CD4-positive, alpha-beta memory T cell (primary cell): ENCODE data around the gene GRIP2. TPM values are rescaled to one million over a fixed set of nuclear protein-coding genes. Genes with fewer than 3 reads are reported as not detected.

Source experiments
- CTCF ChIA-PET: fragments of 350-600 bp; sonication (Branson Sonifier 250); formaldehyde crosslinking; loops from one replicate; lab custom pipeline; 2021; ENCODE audit warnings: inconsistent platforms; ENCODE audit not compliant: partially characterized antibody; lab: Charles Lee
- POLR2A ChIA-PET: fragments of 350-600 bp; sonication (Branson Sonifier 250); formaldehyde crosslinking; loops from one replicate; lab custom pipeline; 2021; ENCODE audit not compliant: partially characterized antibody; lab: Charles Lee
- DNase-seq, 5 donors: peaks; one replicate each; pipeline versions ENCODE4 v3.0.0 to v3.0.0-alpha.2; 2020 to 2022; ENCODE audit warnings: mixed read lengths in 1 of 5
- H3K27ac ChIP-seq: one replicate; pipeline ENCODE4 v1.7.0; 2013; ENCODE audit warnings: low read depth, low read length
- H3K27me3 ChIP-seq: 2 replicates; pipeline ENCODE4 v1.7.0; 2013; ENCODE audit warnings: mild to moderate bottlenecking, low read length, moderate library complexity; ENCODE audit not compliant: insufficient read depth
- H3K36me3 ChIP-seq: 2 replicates; pipeline ENCODE4 v1.7.0; 2013; ENCODE audit warnings: mild to moderate bottlenecking, low read length, moderate library complexity; ENCODE audit not compliant: insufficient read depth
- H3K4me1 ChIP-seq: 2 replicates; pipeline ENCODE4 v1.7.0; 2013; ENCODE audit warnings: mild to moderate bottlenecking, low read length, moderate library complexity; ENCODE audit not compliant: insufficient read depth
- H3K4me3 ChIP-seq, 2 donors: one replicate each; pipeline ENCODE4 v1.7.0; 2013; ENCODE audit warnings: low read length in 2 of 2, mild to moderate bottlenecking in 1 of 2
- H3K9me3 ChIP-seq, 2 donors: one replicate each; pipeline ENCODE4 v1.7.0; 2013; ENCODE audit warnings: low read length in 2 of 2, control low read depth in 1 of 2; ENCODE audit not compliant: control insufficient read depth in 1 of 2
- H3K27ac Mint-ChIP-seq, 7 donors: one replicate each; pipeline ENCODE4 v1.8.0; 2020 to 2021; ENCODE audit warnings: mixed read lengths in 7 of 7, mild to moderate bottlenecking in 6 of 7, inconsistent platforms in 3 of 7, moderate library complexity in 3 of 7
- H3K27me3 Mint-ChIP-seq, 2 donors: one replicate each; pipeline ENCODE4 v1.8.0; 2020 to 2021; ENCODE audit warnings: mixed read lengths in 2 of 2
- H3K36me3 Mint-ChIP-seq, 2 donors: one replicate each; pipeline ENCODE4 v1.8.0; 2020 to 2021; ENCODE audit warnings: mixed read lengths in 2 of 2, inconsistent platforms in 1 of 2, mild to moderate bottlenecking in 1 of 2
- H3K4me1 Mint-ChIP-seq, 4 donors: one replicate each; pipeline ENCODE4 v1.8.0; 2020 to 2021; ENCODE audit warnings: mixed read lengths in 4 of 4, mild to moderate bottlenecking in 1 of 4
- H3K4me3 Mint-ChIP-seq, 8 donors: one replicate each; pipeline ENCODE4 v1.8.0; 2020 to 2021; ENCODE audit warnings: mixed read lengths in 8 of 8, mild to moderate bottlenecking in 7 of 8, moderate library complexity in 6 of 8, inconsistent platforms in 3 of 8
- H3K9me3 Mint-ChIP-seq, 8 donors: one replicate each; pipeline ENCODE4 v1.8.0; 2020 to 2021; ENCODE audit warnings: mixed read lengths in 8 of 8, mild to moderate bottlenecking in 5 of 8, inconsistent platforms in 3 of 8, moderate library complexity in 1 of 8
- intact Hi-C: fragments of 100-400 bp; cut with micrococcal nuclease; formaldehyde crosslinking; loops from one replicate; pipeline ENCODE4 v1.15.1; 2023
- polyA plus RNA-seq, 2 donors: library from polyadenylated mRNA; unstranded; fragments of 300-500 nt; fragmentation: Illumina TruSeq; gene quantifications; one replicate each; pipeline ENCODE4 v1.2.3, GENCODE V29; 2021
- total RNA-seq, 2 experiments: library from RNA; stranded (reverse); gene quantifications; one replicate each; pipeline ENCODE4 v1.2.3, GENCODE V29; 2021

GRIP2 gene
- total and polyA plus RNA-seq, 4 experiments from 2014 or later, result not detected

DNA sequence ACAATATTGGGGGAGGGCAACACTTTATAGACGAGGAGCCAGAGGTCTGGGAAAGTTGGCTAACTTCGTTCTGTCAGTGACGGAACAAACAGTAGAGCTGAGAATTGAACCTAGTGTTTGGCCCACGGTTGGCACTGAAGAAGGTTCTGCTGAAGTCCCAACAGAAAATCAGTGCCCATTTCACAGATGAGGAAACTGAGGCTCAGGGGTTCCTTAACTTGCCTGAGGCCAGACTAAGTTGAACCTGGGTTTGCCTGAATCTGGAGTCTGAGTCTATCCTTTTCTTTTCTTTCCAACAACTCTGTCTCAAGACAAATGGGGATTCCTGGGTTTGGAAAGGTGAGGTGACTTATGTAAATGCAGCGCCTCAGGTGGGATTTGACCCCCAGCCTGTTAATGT lies 82.7 kb downstream of the GRIP2 start:
- peak overlapping the region in 1 of 7 donors; percentile 31 for H3K27ac Mint-ChIP-seq
- Histone ChIP-seq H3K4me1 (no peaks in the 10 kb centered on the region), H3K36me3 (peaks cover 33% of the 10 kb centered on the region), H3K27ac (no peak overlapping the region), H3K27me3 (no peaks in the 10 kb centered on the region), H3K4me3 (no peak overlapping the region), H3K9me3 (no peaks in the 10 kb centered on the region)
- ChIA-PET CTCF (interaction anchor here (1.0 to 7.4 kb wide), 7 partner anchors 10 to 561 kb away, joined by 3 to 124 read pairs (median 6); partner anchors contain the start of gene SLC6A6), POLR2A (interaction anchor here (2.3 kb wide), 2 partner anchors 25 to 55 kb away, joined by 6 to 8 read pairs; partner anchors contain the start of gene SLC6A6)
- H3K4me1 Mint-ChIP-seq, result peaks cover 0 to 5% (median 3%) of the 10 kb centered on the region in 4 donors
- DNase-seq, result no peak
- no peaks in the 10 kb centered on the region for H3K9me3 Mint-ChIP-seq
- intact Hi-C loops, result no loop called here
- H3K4me3 Mint-ChIP-seq, result no peak overlapping the region
- H3K36me3 Mint-ChIP-seq, result peaks cover 19 to 62% of the 10 kb centered on the region in 2 donors
- H3K27me3 Mint-ChIP-seq, result no peaks in the 10 kb centered on the region

DNA sequence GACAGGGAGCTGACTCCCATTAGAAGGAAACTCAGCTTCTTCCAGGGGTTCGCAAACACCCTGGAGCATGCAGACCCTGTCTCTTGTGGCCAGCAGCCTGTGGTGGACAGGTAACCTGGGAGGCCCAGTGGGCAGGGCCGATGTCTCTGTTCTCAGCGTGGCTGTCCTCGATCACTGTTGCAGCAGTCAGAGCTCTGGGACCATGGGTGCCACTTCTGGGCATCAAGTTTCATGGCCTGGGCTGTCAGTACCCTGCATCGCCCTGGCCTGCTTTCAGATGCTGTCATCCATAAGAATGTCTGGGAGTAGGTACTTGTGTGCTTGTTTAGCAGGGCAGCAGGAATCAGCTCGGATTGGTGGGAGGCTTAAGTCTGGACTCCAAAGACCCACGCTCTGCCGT lies 83.3 kb downstream of the GRIP2 start:
- intact Hi-C loops, result no loop called here
- H3K9me3 Mint-ChIP-seq, result no peaks in the 10 kb centered on the region
- peak overlapping the region in 2 of 7 donors; percentile 31 to 35 for H3K27ac Mint-ChIP-seq
- H3K27me3 ChIP-seq, result no peaks in the 10 kb centered on the region
- H3K36me3 ChIP-seq, result peaks cover 31% of the 10 kb centered on the region
- DNase-seq, result no peak
- H3K27me3 Mint-ChIP-seq, result no peaks in the 10 kb centered on the region
- ChIA-PET POLR2A (interaction anchor here (0.8 to 2.3 kb wide), 3 partner anchors 25 to 196 kb away, joined by 3 to 8 read pairs (median 4); partner anchors contain the start of gene SLC6A6), CTCF (interaction anchor here (1.4 to 1.6 kb wide), 3 partner anchors 10 to 56 kb away, joined by 3 to 7 read pairs (median 4); no protein-coding TSS in a partner anchor)
- H3K36me3 Mint-ChIP-seq, result peaks cover 18 to 61% of the 10 kb centered on the region in 2 donors
- H3K4me1 ChIP-seq, result no peaks in the 10 kb centered on the region
- no peaks in the 10 kb centered on the region for H3K9me3 ChIP-seq
- H3K4me3 ChIP-seq, result no peak overlapping the region
- peaks cover 0 to 5% (median 3%) of the 10 kb centered on the region in 4 donors for H3K4me1 Mint-ChIP-seq
- H3K4me3 Mint-ChIP-seq, result no peak overlapping the region
- no peak overlapping the region for H3K27ac ChIP-seq

DNA sequence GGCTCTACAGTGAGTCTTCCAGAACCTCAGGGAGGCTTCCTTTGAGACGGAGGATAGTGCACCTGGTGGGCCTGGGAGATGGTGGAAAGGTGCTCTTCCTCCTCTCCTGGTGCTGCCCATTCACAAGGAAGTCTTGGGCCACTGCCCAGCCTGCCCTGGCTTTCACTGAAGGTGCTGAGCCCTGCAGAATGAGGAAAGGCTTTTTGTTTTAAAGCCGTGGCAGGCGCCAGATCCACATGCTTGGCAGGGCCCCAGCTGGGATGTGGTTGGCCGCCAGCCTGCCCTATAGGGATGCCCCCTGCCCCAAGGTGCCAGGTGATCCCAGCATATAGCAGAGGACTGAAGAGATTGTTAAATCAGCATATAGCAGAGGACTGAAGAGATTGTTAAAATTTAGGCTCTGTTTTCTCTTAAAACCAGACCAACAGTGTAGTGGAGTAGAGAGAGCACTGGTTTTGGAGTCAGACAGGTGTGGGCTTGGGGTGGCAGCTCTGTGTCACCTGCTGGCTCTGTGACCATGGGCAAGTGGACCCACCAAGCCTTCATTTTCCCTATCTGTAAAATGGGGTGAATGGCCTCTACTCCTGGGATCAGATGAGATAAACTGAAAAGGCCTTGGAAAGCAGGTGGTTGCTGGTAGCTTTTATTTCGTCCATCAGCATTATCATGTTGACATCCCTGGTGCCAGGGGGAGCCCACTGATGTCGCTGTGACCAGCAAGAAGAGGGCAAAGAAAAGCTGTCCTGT lies 84.4 kb downstream of the GRIP2 start:
- Mint-ChIP-seq H3K36me3 (peaks cover 24 to 68% of the 10 kb centered on the region in 2 donors), H3K4me3 (no peak overlapping the region), H3K4me1 (peaks cover 0 to 7% (median 3%) of the 10 kb centered on the region in 4 donors), H3K27ac (peak overlapping the region in 3 of 7 donors; percentile 4 to 44 (median 10)), H3K9me3 (no peaks in the 10 kb centered on the region), H3K27me3 (no peaks in the 10 kb centered on the region)
- no peaks in the 10 kb centered on the region for H3K27me3 ChIP-seq
- H3K27ac ChIP-seq, result no peak overlapping the region
- H3K36me3 ChIP-seq, result peaks cover 36% of the 10 kb centered on the region
- no peak overlapping the region for H3K4me3 ChIP-seq
- H3K4me1 ChIP-seq, result no peaks in the 10 kb centered on the region
- CTCF ChIA-PET, result interaction anchor here (1.4 to 1.6 kb wide), 3 partner anchors 12 to 55 kb away, joined by 3 to 7 read pairs (median 4); no protein-coding TSS in a partner anchor
- intact Hi-C loops, result no loop called here
- DNase-seq, result no peak
- H3K9me3 ChIP-seq, result no peaks in the 10 kb centered on the region
- POLR2A ChIA-PET, result interaction anchor here (0.8 to 1.3 kb wide), 2 partner anchors 24 to 195 kb away, joined by 3 to 4 read pairs; no protein-coding TSS in a partner anchor

DNA sequence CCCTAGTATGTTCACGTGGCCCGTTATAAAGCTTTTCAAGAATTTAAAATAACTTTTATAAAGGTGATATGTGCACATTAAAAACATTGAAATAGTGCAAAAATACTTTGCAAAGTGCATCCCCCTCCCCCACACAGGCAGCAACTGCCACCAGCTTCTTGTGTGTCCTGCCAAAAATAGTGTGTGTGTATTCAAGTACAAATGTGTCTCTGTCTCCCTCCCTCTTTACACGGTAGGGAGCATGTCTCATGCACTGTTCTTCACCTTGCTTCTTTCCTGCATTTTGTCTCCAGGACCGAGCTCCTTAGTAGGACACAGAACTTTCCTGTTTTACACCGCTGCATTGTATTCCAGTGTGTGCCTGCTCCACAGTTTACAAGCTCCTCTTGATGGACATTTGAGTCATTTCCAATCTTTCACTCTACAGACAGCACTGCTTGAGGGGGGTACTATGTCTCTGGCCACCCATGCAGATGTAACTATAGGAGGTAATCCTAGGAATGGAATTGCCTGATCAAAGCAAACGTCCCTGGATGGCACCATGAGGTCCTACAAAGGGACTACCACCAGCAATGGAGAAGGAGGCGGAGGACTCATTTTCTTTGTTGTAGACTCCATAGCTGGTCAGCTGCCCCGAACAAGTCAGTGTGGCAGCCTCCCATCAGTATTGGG lies 85.4 kb downstream of the GRIP2 start:
- H3K27me3 ChIP-seq, result no peaks in the 10 kb centered on the region
- DNase-seq, result no peak
- POLR2A ChIA-PET, result interaction anchor here (1.4 kb wide), 1 partner anchor 53 kb away, joined by 3 read pairs; the partner anchor contains the start of gene SLC6A6
- H3K4me3 ChIP-seq, result no peak overlapping the region
- H3K4me3 Mint-ChIP-seq, result no peak overlapping the region
- no peaks in the 10 kb centered on the region for H3K4me1 ChIP-seq
- H3K9me3 ChIP-seq, result no peaks in the 10 kb centered on the region
- H3K4me1 Mint-ChIP-seq, result peaks cover 0 to 5% (median 2%) of the 10 kb centered on the region in 4 donors
- peaks cover 29% of the 10 kb centered on the region for H3K36me3 ChIP-seq
- CTCF ChIA-PET, result no interaction called here
- H3K27me3 Mint-ChIP-seq, result no peaks in the 10 kb centered on the region
- intact Hi-C loops, result no loop called here
- peaks cover 20 to 68% of the 10 kb centered on the region in 2 donors for H3K36me3 Mint-ChIP-seq
- H3K27ac ChIP-seq, result no peak overlapping the region
- peak overlapping the region in 4 of 7 donors; percentile 8 to 26 (median 12) for H3K27ac Mint-ChIP-seq
- no peaks in the 10 kb centered on the region for H3K9me3 Mint-ChIP-seq

DNA sequence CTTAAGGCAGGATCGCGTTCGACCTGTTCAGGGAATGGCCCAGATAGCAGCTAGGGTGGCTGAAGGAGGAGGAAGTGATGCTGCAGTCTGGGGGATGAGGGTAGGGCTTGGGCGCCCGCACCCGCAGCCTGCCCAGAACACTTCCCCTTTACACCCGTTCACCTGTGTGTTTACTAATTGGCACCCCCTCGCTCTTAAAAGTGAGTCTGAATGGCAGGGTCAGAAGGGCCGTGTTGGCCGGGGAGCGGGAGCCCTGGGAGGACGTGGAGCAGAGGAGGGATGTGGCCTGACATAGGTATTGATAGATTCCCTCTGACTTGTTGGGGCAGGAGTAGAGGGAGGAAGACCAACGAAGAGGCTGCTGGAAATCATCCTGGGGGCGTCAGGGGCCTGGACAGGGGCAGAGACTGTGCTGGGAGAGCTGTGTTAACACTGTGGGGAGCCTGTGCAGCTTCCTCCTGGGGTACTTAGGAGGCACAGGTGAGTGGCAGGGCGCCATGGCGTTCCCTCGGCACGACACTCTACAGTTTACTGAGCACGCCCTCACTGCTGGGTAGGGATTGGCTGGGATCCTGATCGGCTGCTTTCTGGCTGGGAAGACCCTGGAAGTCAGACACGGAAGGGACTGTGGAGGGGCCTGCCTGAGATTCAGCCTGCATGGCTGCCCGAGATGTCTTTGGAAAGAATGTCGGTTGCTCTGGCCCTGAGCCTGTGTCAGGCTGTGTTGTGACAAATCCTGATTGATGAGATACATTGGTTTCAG lies 86.1 kb downstream of the GRIP2 start:
- Mint-ChIP-seq H3K27ac (peak overlapping the region in 4 of 7 donors; percentile 8 to 81 (median 26)), H3K36me3 (peaks cover 20 to 66% of the 10 kb centered on the region in 2 donors)
- DNase-seq, result no peak

DNA sequence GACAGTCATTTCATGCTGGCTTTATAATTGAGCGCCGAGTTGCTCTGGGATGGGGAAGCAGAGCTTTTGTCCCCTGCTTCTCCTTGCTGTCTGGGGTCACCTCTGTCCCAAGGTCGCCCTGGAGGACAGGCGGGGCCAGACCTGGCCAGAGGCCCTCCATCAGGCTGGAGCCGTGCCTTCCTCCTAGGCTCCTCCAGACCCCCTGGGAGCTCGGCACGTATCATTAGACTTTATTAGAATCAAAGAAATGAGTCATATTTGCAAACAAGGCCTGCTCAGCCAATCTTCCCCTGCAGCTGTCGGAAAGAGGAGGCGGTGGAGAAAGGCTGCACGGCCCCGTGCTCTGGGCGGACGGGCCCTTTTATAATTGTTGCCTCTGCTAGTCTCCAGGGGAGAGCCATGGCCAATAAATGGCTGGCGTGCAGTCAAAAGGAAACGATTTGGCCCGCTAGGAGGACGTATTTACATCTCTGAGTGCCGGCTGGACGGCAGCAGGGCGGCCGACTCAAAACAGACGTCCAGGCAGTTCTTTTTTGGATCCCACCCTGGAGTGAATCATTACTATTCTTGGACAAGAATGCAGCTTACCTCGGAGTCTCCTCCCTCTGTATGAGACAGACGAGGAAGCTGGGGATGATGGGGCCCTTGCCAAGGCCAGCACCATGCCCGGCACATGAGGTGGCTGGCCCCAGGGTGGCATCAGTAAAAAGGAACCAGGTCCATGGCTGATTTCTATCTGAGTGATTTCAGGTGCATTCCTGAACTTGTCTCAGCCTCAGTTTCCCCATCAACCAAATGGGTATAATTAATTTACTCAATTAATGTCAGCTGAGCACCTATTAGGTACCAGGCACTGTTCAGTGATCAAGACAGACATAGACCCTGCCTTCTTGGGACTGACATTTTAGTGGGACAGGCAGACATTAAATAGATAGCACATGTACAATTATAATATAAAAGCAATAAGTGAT lies 87.1 kb downstream of the GRIP2 start:
- peaks cover 0 to 3% (median 1%) of the 10 kb centered on the region in 4 donors for H3K4me1 Mint-ChIP-seq
- H3K27me3 Mint-ChIP-seq, result no peaks in the 10 kb centered on the region
- Histone ChIP-seq H3K36me3 (peaks cover 38% of the 10 kb centered on the region), H3K27ac (no peak overlapping the region), H3K27me3 (no peaks in the 10 kb centered on the region), H3K9me3 (no peaks in the 10 kb centered on the region), H3K4me3 (no peak overlapping the region), H3K4me1 (no peaks in the 10 kb centered on the region)
- peak overlapping the region in 5 of 7 donors; percentile 9 to 50 (median 18) for H3K27ac Mint-ChIP-seq
- intact Hi-C loops, result no loop called here
- DNase-seq, result no peak
- peaks cover 22 to 67% of the 10 kb centered on the region in 2 donors for H3K36me3 Mint-ChIP-seq
- ChIA-PET CTCF (interaction anchor here (1.1 to 1.7 kb wide), 2 partner anchors 14 to 192 kb away, joined by 3 to 4 read pairs; no protein-coding TSS in a partner anchor), POLR2A (interaction anchor here (0.8 to 1.4 kb wide), 3 partner anchors 10 to 51 kb away, joined by 3 read pairs; partner anchors contain the start of gene SLC6A6)
- H3K4me3 Mint-ChIP-seq, result no peak overlapping the region
- H3K9me3 Mint-ChIP-seq, result no peaks in the 10 kb centered on the region

More for the DNA sequence above, 86.1 kb downstream of the GRIP2 start:
- POLR2A ChIA-PET, result interaction anchor here (1.4 kb wide), 1 partner anchor 52 kb away, joined by 3 read pairs; the partner anchor contains the start of gene SLC6A6
- H3K4me3 ChIP-seq, result no peak overlapping the region
- Mint-ChIP-seq H3K9me3 (no peaks in the 10 kb centered on the region), H3K4me3 (no peak overlapping the region), H3K27me3 (no peaks in the 10 kb centered on the region), H3K4me1 (peaks cover 0 to 5% (median 2%) of the 10 kb centered on the region in 4 donors)
- no peaks in the 10 kb centered on the region for H3K9me3 ChIP-seq
- CTCF ChIA-PET, result interaction anchor here (1.7 kb wide), 1 partner anchor 13 kb away, joined by 4 read pairs; no protein-coding TSS in a partner anchor
- H3K27me3 ChIP-seq, result no peaks in the 10 kb centered on the region
- intact Hi-C loops, result no loop called here
- no peaks in the 10 kb centered on the region for H3K4me1 ChIP-seq
- peaks cover 28% of the 10 kb centered on the region for H3K36me3 ChIP-seq
- H3K27ac ChIP-seq, result no peak overlapping the region
